IPS-20b (cell line): ENCODE data around the gene EHD1.

Experiments
- H3K27ac ChIP-seq: one replicate; pipeline ENCODE4 v1.5.1; 2013; ENCODE audit warnings: low read length
- H3K27me3 ChIP-seq: 2 replicates; pipeline ENCODE4 v1.6.1; 2013; ENCODE audit warnings: mild to moderate bottlenecking, low read length, inconsistent platforms; ENCODE audit not compliant: insufficient read depth
- H3K36me3 ChIP-seq: 2 replicates; pipeline ENCODE4 v1.6.1; 2013; ENCODE audit warnings: low read depth, mild to moderate bottlenecking, inconsistent platforms, low read length, moderate library complexity; ENCODE audit not compliant: insufficient read depth
- H3K4me1 ChIP-seq: 2 replicates; pipeline ENCODE4 v1.6.1; 2013; ENCODE audit warnings: mild to moderate bottlenecking, control low read depth, inconsistent platforms, low read length, moderate library complexity; ENCODE audit not compliant: insufficient read depth
- H3K4me3 ChIP-seq: 2 replicates; pipeline ENCODE4 v1.5.1; 2013; ENCODE audit warnings: mild to moderate bottlenecking, low read length, inconsistent platforms
- H3K9ac ChIP-seq: 2 replicates; pipeline ENCODE4 v1.6.1; 2013; ENCODE audit warnings: low read depth, mild to moderate bottlenecking, inconsistent platforms, low read length, moderate library complexity
- H3K9me3 ChIP-seq: 2 replicates; pipeline ENCODE4 v1.6.1; 2013; ENCODE audit warnings: mild to moderate bottlenecking, low read depth, low read length, inconsistent platforms; ENCODE audit not compliant: insufficient read depth

The EHD1 gene

DNA sequence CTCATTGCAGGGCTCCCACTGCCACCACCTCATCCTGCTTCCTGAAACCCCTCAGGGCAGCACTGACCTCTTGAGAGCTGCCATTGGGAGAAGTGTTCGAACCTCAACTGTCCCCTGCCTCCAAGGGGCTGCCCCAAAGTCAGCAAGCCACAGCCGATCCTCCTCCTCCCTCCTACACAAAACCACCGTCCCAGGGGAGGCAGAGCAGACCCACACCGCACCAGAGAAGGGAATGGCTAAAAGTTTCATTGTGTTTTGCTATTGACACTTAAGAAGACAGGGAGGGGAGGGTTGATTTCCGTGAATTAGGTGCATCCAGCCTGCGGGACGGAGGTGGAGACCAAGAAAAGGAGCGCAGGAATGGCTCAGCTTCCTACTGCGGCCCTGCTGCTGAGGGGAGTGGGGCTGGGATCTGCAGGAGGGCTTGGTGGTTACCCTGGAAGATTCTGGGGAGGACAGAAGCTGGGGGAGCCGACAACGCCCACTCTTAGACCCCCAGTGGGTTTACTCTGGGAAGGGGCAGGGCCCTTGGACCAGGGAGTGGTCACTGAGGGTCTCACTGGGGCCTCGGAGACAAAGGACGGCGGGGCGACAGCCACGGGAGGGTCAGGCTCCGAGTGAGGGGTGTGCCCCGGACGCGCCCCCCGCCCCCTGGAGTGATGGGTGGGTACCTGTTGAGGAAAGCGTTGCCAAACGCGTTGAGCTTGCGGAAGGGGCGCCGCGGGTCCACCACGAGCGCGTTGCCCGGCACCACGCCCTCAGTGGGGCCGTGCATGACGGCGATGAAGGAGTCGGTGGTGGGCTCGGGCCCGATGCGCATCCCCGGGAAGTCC, 815 bp downstream of the EHD1 start:
- Histone ChIP-seq H3K4me1 (peaks cover 7% of the 10 kb centered on the region), H3K9me3 (no peaks in the 10 kb centered on the region; the same call in 1 of the 2 replicates), H3K27me3 (peaks cover 11% of the 10 kb centered on the region), H3K4me3 (peak overlapping the region; percentile 93), H3K9ac (peak overlapping the region; percentile 73), H3K27ac (no peak overlapping the region), H3K36me3 (peaks cover 13% of the 10 kb centered on the region)

- peaks cover 11% of the 10 kb centered on the region for H3K27me3 ChIP-seq
- no peaks in the 10 kb centered on the region; the same call in 1 of the 2 replicates for H3K9me3 ChIP-seq
- H3K4me3 ChIP-seq, result peak overlapping the region; percentile 93
- peak overlapping the region; percentile 73; the same call in 1 of the 2 replicates for H3K9ac ChIP-seq
- H3K4me1 ChIP-seq, result peaks cover 7% of the 10 kb centered on the region
- no peak overlapping the region for H3K27ac ChIP-seq
- peaks cover 16% of the 10 kb centered on the region for H3K36me3 ChIP-seq
Measured at GRCh38 chr11:64876835-64877341, 1.5 kb downstream of the EHD1 start.

DNA sequence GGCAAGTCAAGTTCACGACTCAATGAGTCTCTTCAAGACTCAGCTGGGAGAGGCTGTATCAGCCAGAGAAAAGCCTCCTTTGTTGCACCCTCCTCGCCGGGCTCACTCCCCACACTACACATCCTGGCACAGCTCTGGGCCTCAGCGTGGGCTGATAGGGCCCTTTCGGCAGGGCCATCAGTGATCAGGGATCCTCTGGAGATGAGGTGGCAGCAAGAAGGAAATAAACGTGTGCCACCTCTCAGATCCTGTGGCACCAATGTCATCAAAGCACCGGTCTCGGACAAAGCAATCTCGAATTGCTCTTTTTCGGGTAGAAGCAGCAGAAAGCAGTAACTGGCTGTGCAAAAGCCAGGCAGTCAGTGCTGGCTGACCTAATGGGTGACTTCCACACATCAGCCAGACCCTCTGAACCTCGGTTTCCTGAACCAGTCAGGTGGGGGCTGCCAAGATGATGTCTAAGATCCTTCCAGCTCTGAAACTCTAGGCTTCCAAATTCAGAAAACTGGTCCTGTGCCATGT, 2.1 kb downstream of the EHD1 start:
- Histone ChIP-seq H3K4me1 (peaks cover 7% of the 10 kb centered on the region), H3K27me3 (peaks cover 11% of the 10 kb centered on the region), H3K27ac (no peak overlapping the region), H3K9me3 (no peaks in the 10 kb centered on the region; the same call in 1 of the 2 replicates), H3K9ac (no peak overlapping the region), H3K4me3 (peak overlapping the region; percentile 93; the same call in 1 of the 2 replicates), H3K36me3 (peaks cover 22% of the 10 kb centered on the region)

DNA sequence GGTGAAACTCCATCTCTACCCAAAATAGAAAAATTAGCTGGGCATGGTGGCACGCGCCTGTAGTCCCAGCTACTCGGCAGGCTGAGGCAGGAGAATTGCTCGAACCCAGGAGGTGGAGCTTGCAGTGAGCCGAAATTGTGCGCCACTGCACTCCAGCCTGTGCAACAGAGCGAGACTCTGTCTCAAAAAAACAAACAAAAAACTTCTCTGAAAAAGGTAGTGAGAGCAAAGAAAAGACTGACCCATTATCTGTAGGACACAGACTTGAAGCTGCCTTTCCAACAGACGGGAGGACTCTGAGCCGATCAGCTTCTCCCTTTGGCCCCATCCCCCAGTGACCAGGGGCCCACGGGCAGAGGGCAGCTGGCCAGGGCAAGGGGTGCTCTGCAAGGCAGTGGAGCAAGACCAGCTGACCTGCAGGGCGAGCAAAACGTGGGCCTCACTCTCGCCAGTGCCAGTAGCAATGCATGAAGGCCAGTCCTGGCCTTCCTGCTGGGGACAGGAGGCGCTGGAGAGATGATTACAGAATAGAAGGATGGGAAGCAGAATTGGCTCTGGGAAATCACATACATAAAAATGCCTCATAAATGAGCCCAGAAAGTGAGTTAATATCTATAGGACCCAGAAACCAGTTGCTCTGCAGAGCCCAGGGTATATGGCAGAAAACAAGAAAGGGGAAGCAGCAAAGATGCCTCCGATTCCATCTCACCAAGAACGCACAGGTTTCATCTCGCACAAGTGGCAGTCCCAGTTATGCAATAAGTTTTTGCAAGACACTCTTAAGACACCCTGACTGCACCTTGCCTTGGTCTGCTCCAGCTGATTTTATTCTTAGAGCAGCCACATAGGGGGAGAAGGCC, 2.8 kb downstream of the EHD1 start:
- Histone ChIP-seq H3K4me3 (no peak overlapping the region), H3K9ac (no peak overlapping the region), H3K4me1 (peaks cover 7% of the 10 kb centered on the region), H3K36me3 (peaks cover 26% of the 10 kb centered on the region), H3K27ac (no peak overlapping the region), H3K27me3 (peaks cover 11% of the 10 kb centered on the region), H3K9me3 (no peaks in the 10 kb centered on the region; the same call in 1 of the 2 replicates)

DNA sequence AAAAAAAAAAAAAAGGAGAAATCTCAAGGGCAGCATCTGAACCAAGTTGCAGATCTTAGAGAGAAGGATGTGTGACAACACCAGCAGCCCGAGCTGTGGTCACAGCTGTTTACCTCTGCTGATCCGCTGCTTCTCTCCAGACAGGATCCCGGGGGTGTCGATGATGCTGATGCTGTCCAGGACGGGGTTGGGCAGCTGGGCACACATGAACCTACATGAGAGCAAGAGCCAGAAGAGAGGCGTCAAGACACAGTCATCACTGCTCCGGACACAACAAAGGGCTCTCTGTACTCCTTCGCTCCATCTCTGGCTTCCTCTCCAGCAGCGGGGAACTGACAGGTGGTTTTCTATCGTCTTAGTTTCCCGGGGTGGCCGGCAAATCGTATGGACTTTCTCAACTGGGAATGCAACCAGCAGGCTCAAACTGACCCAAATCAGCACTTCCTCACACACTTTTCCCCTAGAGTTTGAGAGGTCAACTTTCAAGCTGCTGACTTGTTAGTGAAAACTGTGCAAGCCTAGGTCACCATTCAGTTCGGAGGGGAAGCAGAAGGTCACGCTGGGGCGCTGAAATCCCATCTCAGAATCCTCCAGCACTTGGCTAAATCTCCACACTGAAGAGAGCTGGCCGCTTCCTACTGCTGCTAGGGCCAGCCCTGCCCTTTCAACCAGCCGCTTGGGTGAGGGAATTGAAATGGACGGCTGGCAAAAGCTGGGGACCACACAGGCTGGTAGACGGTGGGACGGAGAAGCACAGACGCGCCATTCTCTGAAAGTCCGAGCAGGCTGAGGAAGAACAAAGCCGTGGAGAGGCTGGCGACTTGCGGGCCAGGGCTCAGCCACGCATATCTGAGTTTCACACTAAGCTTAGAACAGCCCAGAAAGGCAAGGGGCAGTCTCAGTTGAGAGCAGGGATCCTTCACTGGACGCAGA, 3.8 kb downstream of the EHD1 start:
- no peak overlapping the region for H3K4me3 ChIP-seq
- peaks cover 11% of the 10 kb centered on the region for H3K4me1 ChIP-seq
- no peaks in the 10 kb centered on the region; the same call in 1 of the 2 replicates for H3K9me3 ChIP-seq
- peaks cover 11% of the 10 kb centered on the region for H3K27me3 ChIP-seq
- H3K27ac ChIP-seq, result no peak overlapping the region
- peaks cover 26% of the 10 kb centered on the region for H3K36me3 ChIP-seq
- no peak overlapping the region for H3K9ac ChIP-seq

GRCh38 chr11:64872790-64873488, 5.5 kb downstream of the EHD1 start:
- Histone ChIP-seq H3K9me3 (no peaks in the 10 kb centered on the region; the same call in 1 of the 2 replicates), H3K27me3 (peaks cover 11% of the 10 kb centered on the region), H3K36me3 (peaks cover 26% of the 10 kb centered on the region), H3K4me3 (no peak overlapping the region), H3K4me1 (peaks cover 13% of the 10 kb centered on the region), H3K27ac (no peak overlapping the region), H3K9ac (no peak overlapping the region)

DNA sequence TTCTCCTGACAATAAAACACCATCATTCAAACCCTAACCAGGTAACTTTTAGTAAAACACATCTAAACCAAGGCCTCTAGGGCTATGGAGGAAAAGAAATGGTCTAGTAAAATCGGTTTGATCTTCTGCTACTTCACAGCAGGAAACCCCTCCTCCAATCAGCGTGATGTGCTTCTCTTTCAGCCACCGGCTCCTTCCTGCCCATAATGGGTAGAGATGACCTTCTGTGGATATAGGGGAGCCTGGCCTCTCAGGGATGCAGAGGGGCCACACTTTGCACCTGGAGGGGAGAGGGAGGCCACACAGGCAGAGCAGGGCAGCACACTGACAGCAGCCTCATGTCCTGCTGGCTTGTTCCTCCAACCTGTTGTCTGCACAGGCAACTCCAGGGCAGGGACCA, 6.9 kb downstream of the EHD1 start:
- Histone ChIP-seq H3K4me3 (no peak overlapping the region), H3K9ac (no peak overlapping the region)

DNA sequence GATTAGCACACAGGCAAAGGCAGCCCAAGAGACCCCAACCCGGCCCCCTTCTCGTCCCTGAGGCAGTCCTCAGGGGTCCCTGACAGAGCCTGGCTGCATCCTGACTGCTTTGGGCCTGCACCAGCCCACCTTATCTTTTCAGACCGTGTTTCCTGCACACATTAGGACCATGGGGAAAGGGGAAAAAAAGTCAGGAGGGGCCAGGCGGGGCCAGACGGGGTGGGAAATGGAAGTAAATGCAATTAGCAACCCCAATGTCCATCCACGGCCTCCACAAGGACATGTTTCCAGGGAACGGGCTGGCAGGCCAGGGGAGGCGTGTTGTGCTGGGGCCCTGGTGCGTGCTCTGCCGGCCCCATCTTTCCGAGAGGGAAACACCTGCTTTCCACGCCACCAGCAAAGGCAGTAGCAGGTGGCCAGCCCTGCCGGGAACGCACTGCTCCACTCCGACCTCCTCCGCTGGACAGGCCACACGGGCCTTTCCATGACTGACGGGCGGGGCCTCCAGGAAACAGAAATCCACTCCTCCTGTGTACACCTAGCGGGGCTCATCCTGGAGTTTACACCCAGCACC, 7.4 kb downstream of the EHD1 start:
- H3K4me1 ChIP-seq, result peaks cover 6% of the 10 kb centered on the region; the same call in 1 of the 2 replicates
- H3K9me3 ChIP-seq, result no peaks in the 10 kb centered on the region; the same call in 1 of the 2 replicates
- H3K4me3 ChIP-seq, result no peak overlapping the region
- no peak overlapping the region for H3K9ac ChIP-seq
- H3K27ac ChIP-seq, result no peak overlapping the region
- H3K36me3 ChIP-seq, result peaks cover 26% of the 10 kb centered on the region
- H3K27me3 ChIP-seq, result no peaks in the 10 kb centered on the region

More for the DNA sequence above, 6.9 kb downstream of the EHD1 start:
- Histone ChIP-seq H3K4me1 (peaks cover 6% of the 10 kb centered on the region; the same call in 1 of the 2 replicates), H3K9me3 (no peaks in the 10 kb centered on the region; the same call in 1 of the 2 replicates), H3K27ac (no peak overlapping the region), H3K36me3 (peaks cover 26% of the 10 kb centered on the region), H3K27me3 (no peaks in the 10 kb centered on the region)

DNA sequence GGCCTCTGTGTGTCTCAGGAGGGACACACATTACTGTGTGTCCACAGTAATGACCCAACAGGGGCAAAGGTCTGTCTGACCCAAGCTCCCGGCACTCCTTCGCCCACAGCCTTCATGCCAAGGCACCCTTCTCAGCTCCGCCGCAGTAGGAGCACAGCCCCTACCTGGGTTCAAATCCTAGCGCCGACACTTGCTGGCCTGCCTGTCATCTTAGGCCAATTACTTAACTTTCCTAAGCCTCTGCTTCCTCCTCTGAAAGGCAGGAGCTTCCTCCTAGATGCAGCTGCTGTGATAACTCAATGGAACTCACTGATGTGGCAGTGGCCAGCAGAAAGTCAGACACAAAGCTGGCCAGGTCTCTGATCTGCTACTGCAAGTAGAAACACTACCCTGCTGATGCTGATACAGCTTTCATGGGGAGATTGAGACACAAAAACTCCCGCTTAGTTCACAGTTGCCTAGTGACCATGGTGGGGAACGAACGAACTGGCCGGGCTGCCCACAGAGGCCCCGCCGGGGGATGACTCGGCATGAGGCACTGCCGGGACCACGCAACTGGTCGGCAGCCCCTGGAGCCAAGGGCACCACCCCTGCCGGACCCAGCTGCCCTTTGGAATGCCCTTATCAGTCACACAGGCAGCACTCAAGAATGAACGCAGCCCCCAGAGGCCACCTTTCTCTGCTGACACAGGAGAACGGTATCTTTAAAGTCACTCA, 8.1 kb downstream of the EHD1 start:
- Histone ChIP-seq H3K27me3 (no peaks in the 10 kb centered on the region), H3K27ac (no peak overlapping the region), H3K9me3 (no peaks in the 10 kb centered on the region; the same call in 1 of the 2 replicates), H3K4me1 (peaks cover 6% of the 10 kb centered on the region; the same call in 1 of the 2 replicates), H3K9ac (no peak overlapping the region), H3K4me3 (no peak overlapping the region), H3K36me3 (peaks cover 26% of the 10 kb centered on the region)
